Measurements from ENCODE around the gene MGAT4A. TPM values are rescaled to one million over a fixed set of nuclear protein-coding genes. Genes with fewer than 3 reads are reported as not detected.

MGAT4A gene
- total and polyA plus RNA-seq, 10 of the 15 experiments (the other 5 are each of a cell fraction or from before 2014, with no cell fraction given) = 4.3 to 23.4 (median 13.6) TPM

GRCh38 chr2:98569197-98569793 is 161.6 kb downstream of the MGAT4A start:
- H3K4me1 ChIP-seq (ENCODE audit: control insufficient read depth, insufficient read depth, low read length) = no peaks in the 10 kb centered on the region
- no peak overlapping the region for H3K9ac ChIP-seq (ENCODE audit: control insufficient read depth, insufficient read depth, low read length)
- FAIRE-seq = no peak
- H3K27me3 ChIP-seq (replicated peaks in 1 of 2; ENCODE audit: control insufficient read depth in 2 of 2, insufficient read depth in 2 of 2, low read length in 1 of 2) = no peaks in the 10 kb centered on the region
- BruUV-seq (replicated peaks) = no TSS peak
- H3K36me3 ChIP-seq (ENCODE audit: control insufficient read depth in 2 of 2, insufficient read depth in 2 of 2, low read length in 1 of 2) = peaks cover 58 to 71% of the 10 kb centered on the region in 2 experiments
- WGBS (ENCODE audit: insufficient coverage, insufficient replicate concordance, low lambda C conversion rate, missing lambda C conversion rate) = 45% methylated on average over 19 of the region's 19 CpGs
- intact Hi-C loops (cut with micrococcal nuclease; ENCODE audit: unreplicated experiment) (loop anchor here (1.0 kb wide), 1 partner anchor 268 kb away; no protein-coding TSS in a partner anchor), in situ Hi-C loops (cut with MboI) (no loop called here)
- ChIA-PET SMC1A (ENCODE audit: uncharacterized antibody, unreplicated experiment) (interaction anchor here (1.2 to 1.7 kb wide), 2 partner anchors 12 to 94 kb away, joined by 3 to 5 read pairs; no protein-coding TSS in a partner anchor), RAD21 (ENCODE audit: unreplicated experiment) (interaction anchor here (0.7 to 1.5 kb wide), 3 partner anchors 81 to 268 kb away, joined by 3 to 4 read pairs (median 4); no protein-coding TSS in a partner anchor), CTCF (interaction anchor here (0.6 to 2.1 kb wide), 22 partner anchors 8 to 497 kb away, joined by 3 to 24 read pairs (median 4); no protein-coding TSS in a partner anchor), POLR2A (no interaction called here)
- no peaks in the 10 kb centered on the region for H4K20me1 ChIP-seq (ENCODE audit: control insufficient read depth, insufficient read depth)
- DNase-seq (ENCODE audit: low read depth, low spot score) = no peak
- no peak overlapping the region for H3K27ac ChIP-seq (ENCODE audit: control insufficient read depth, insufficient read depth)
- H3K9me3 ChIP-seq (replicated peaks; ENCODE audit: control insufficient read depth, insufficient read depth, low read length) = no peaks in the 10 kb centered on the region
- TF ChIP-seq, protein P1, sequence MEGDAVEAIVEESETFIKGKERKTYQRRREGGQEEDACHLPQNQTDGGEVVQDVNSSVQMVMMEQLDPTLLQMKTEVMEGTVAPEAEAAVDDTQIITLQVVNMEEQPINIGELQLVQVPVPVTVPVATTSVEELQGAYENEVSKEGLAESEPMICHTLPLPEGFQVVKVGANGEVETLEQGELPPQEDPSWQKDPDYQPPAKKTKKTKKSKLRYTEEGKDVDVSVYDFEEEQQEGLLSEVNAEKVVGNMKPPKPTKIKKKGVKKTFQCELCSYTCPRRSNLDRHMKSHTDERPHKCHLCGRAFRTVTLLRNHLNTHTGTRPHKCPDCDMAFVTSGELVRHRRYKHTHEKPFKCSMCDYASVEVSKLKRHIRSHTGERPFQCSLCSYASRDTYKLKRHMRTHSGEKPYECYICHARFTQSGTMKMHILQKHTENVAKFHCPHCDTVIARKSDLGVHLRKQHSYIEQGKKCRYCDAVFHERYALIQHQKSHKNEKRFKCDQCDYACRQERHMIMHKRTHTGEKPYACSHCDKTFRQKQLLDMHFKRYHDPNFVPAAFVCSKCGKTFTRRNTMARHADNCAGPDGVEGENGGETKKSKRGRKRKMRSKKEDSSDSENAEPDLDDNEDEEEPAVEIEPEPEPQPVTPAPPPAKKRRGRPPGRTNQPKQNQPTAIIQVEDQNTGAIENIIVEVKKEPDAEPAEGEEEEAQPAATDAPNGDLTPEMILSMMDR (IDR thresholded peaks at IDR 0.05 in 2 of 3, conservative IDR thresholded peaks at IDR 0.05 in 1 of 3; ENCODE audit: control insufficient read depth in 2 of 3, extremely low read depth in 1 of 3, insufficient read depth in 1 of 3, low read depth in 3 of 3, low read length in 3 of 3) = peak; percentile 83 to 96 (median 94)
- TF ChIP-seq RELB (IDR thresholded peaks at IDR 0.05; ENCODE audit: low read depth) (peak; percentile 31; the same call in 1 of the 2 replicates), SMAD5 (IDR thresholded peaks at IDR 0.05; ENCODE audit: low read depth) (no peak), CEBPZ (IDR thresholded peaks at IDR 0.05; ENCODE audit: low read depth, low read length) (no peak), RAD21 (IDR thresholded peaks at IDR 0.05; ENCODE audit: insufficient read depth, low read depth, low read length) (peak; percentile 55), SMC3 (IDR thresholded peaks at IDR 0.05; ENCODE audit: borderline replicate concordance, low read length) (peak; percentile 67), NBN (IDR thresholded peaks at IDR 0.05) (no peak), YY1 (IDR thresholded peaks at IDR 0.05; ENCODE audit: low read depth, low read length) (0 out of 2 replicates have a peak, but pooled peaks have one; percentile 20)
- peak; percentile 97 for ATAC-seq
- no peak overlapping the region for H3K4me3 ChIP-seq
- no peak overlapping the region for H2AFZ ChIP-seq (ENCODE audit: control insufficient read depth, low read depth, low read length)
- no peaks in the 10 kb centered on the region for H3K79me2 ChIP-seq (ENCODE audit: control insufficient read depth, insufficient read depth, low read length)
- H3K4me2 ChIP-seq (ENCODE audit: control insufficient read depth, insufficient read depth) = no peak overlapping the region

All from GM12878 (cell line).